HG02981 (cell line): ENCODE results near the gene TMEM88.

Source experiments
- ATAC-seq: cut with Tn5 transposase; IDR thresholded peaks from one replicate; pipeline ENCODE4 v1.9.1; 2021; ENCODE audit warnings: mild to moderate bottlenecking, moderate library complexity; ENCODE audit not compliant: unreplicated experiment

Gene TMEM88

DNA sequence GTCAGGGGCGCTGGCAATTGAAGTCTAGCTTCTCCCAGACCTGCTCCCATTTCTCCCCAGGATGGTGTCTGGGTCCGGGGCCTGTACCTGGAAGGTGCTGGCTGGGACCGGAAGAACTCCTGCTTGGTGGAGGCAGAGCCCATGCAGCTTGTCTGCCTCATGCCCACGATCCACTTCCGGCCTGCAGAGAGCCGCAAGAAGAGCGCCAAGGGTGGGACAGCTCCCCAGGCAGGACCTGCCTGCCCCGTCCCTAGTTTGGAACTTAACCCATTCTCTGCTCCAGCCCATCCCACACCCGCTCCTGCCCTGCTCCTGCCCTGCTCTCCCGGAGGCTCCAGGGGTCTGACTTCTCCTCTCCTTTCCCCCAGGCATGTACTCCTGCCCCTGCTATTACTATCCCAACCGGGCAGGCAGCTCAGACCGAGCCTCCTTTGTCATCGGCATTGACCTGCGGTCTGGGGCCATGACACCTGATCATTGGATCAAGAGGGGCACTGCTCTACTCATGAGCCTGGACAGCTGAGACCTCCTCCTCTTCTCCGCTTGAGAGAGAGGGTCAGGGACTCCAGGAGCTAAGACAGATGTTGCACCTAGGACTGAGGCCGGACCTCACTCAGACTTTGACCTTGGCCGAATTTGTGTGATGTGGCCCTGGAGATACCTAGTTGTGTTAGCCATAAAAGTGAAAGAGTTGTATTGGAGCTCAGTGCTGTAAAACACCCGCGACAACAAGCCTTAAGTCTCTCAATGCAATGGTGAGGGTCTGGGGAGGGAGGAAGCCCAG lies 21.7 kb upstream of the TMEM88 start:
- ATAC-seq = no peak

DNA sequence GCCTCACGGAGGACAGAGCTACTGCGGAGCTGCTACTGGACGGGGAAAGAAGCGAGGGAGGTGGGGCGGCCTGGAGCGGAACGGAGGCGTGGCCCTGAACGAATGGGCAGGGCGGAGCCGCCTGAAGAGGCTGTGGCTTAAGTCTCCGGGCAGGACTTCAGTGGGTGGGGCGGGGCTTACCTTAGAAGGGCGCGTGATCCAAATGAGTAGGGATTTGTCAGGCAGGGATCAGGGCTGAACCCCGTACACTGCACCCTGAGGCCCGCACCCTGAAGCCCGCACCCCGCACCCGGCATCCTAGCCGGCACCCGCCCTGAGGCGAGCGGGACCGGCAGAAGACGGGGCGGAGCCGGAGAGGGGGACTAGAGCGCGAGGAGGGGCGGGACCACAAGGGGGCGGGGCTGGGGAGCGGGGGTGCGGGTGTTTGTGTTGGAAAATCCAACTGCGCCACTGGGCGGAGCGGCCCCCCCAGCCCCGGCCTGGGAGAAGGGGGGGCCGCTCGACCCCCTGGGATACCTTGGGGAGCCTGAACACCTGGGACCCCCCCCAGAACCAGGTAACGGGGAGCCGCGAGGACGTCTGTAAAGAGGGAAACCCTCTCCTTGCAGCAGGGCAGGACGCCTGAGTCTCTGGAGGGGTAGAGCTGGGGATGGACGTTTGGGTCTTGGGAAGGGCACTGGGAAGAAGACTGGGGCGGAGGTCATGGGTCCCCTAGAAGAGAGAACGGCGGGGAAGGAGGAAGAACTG lies 20.9 kb upstream of the TMEM88 start, which contains the start of gene KDM6B:
TSS of gene KDM6B (plus strand) at position 423 of the 747 bp plus-strand sequence. CDS start 11,338 bp downstream, outside the sequence.
- ATAC-seq = peak; percentile 36

DNA sequence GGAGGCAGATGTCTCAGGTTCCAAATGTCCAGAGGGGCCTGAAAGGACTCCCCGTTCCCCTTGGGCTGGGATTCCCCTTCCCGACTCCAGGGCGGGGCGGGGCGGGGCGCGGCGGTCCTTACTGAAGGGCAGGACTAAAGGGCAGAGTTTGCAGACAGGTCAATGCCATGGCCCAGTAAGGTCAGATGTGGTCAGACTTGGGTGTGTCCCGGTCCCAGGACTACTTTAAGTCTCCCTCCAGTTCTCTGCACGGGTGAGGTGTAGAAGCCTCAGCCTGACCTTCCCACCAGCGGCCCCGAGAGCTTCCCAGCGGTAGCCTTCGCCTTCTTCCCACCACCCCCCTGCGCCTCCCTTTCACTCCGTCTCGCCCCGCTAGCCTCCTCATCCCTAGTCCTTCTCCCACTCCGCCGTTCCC lies 20.3 kb upstream of the TMEM88 start:
- ATAC-seq = peak; percentile 5

DNA sequence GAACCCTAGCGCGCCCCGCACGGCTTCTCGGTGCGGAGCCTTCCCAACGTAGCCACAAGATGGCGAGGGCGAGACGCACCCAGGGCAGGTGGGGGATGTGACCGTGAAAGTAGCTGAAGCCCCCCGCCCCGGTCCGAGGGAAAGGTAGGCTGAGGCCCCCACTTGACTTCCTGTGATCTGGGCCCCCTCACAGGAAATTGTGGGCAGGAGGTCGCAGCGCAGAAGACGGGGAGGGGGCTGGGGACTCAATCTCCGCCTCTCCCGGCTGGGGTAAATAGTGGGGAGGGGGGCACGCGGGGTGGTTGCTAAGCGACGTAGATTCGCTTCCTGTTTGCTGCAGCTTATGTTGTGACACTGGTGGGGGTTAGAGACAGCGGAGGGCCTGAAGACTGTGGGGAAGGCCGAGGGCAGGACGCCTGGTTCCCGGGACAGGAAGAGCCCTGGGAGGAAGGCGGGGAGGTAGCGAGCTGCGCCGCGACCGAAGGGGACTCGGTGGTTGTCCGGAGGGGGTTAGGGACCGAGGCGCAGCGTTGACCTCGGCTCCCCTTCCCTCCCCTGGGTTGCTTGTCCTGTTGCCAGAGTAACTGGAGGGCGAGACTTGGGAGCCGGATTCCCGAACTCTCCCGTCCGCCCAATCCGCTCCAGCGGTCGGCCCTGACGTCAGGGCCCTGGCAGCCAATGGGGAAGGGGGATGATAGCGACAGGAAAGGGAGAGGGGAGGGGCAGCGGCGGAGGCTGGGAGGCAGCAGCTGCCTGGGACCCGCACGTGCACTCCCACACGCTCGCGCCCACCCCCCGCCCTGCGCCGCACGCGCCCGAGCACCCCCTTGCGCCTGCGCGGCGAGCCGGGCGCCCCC lies 19.7 kb upstream of the TMEM88 start:
- ATAC-seq = peak; percentile 44

DNA sequence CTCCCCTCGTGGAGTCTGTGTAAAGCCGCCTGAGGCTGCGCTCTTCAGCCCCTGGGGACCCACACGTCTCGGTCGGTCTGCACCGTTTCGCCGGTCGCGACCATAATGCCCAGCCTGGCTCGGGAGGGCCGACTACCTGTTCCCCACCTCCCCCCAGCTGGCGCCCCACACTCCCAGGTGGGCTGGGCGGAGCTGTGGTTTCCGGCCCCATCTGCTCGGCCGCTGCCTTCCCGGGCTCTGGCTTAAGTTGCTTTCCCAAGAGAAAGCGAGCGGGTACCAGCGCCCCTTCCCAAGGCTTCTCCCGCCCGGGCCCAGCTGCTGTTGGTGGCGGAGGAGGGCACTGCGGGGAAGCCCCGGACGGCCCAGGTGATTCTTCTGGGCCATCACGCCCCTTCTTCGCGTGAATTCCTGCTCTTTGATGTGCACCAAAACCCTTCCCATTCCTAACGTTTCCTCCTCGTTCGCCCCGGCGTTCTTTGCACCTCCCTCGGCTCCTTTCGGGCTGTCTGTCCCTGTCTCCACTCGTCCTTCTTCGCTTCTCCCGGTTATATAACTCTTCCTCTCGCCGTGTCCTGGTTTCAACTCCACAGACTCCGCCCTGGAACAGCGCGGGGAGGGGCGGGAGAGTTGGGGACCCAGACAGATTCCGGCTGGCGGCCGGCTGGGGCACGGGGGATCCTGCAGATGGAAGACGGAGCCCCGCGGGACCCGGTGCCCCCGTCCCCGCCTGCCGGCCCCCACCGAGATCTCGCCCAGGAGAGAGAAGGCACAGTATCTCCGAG lies 18.9 kb upstream of the TMEM88 start:
- ATAC-seq = no peak

DNA sequence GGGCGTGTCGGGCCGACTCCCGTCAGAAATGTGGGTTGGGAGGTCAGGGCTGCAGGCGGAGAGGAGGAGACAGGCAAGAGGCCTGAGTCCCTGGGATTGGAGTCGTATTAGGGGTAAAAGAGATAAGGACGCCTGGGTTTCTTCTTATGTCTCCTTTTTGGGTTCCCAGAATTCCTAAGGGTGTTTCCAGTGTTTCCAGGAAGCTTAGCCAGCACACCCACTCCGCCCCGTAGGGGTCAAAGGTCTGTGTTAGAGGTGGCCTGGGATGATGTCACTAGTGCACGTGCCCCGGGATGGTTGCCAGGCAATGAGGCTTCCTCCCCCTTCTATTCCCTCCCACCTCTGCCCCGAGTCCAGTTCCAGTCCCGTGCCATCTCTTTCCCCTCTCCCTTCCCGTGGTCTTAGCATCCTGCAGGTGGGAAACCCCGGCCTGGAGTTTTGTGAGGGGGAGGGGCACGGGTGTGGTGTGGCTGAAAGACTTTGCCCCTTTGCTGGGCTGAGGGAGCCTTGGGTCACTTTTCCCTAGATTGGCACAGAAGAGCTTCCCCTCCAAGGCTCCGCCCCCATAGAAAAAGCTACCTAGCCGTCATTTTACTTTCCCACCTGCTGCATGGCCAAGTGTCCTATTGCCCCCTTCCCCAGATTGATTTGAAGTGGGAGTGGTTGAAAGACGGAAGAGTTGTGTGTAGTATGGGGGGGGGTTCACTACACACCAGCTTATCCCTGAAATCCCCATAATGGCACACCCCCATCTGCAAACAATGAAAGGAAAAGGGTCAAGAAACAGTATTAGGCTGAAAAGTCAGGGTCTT lies 18.1 kb upstream of the TMEM88 start:
- no peak for ATAC-seq

DNA sequence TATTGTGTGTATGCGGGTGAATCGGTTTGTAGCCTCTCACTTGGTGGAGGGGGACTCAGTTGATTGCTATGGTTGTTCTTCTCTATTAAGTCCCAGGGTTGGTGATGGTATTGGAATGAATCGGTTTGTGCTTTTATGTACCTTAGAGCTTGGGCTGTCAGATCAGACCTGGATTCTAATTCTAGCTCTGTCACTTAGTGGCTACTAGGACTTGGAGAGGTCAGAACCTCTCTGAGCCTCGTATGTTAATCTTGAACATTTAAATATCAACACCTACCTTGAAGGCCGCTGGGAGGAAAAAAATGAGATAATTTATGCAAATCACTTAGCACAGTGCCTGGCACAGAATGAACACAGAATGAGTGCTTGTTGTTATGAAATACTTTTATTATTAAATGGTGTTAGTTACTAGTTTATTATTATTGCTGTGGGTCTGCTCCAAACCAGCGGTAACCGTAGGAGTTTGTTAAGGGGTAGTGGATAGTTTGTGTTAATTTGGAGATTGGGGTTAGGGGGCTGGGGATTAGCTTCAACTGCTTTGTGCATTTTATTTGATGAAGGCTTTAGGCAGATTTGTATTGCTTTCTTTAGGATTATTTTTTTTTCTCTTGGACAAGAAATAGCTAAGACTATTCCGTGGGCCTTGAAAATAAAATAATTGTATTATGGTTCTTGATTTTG lies 17.3 kb upstream of the TMEM88 start:
- no peak for ATAC-seq

DNA sequence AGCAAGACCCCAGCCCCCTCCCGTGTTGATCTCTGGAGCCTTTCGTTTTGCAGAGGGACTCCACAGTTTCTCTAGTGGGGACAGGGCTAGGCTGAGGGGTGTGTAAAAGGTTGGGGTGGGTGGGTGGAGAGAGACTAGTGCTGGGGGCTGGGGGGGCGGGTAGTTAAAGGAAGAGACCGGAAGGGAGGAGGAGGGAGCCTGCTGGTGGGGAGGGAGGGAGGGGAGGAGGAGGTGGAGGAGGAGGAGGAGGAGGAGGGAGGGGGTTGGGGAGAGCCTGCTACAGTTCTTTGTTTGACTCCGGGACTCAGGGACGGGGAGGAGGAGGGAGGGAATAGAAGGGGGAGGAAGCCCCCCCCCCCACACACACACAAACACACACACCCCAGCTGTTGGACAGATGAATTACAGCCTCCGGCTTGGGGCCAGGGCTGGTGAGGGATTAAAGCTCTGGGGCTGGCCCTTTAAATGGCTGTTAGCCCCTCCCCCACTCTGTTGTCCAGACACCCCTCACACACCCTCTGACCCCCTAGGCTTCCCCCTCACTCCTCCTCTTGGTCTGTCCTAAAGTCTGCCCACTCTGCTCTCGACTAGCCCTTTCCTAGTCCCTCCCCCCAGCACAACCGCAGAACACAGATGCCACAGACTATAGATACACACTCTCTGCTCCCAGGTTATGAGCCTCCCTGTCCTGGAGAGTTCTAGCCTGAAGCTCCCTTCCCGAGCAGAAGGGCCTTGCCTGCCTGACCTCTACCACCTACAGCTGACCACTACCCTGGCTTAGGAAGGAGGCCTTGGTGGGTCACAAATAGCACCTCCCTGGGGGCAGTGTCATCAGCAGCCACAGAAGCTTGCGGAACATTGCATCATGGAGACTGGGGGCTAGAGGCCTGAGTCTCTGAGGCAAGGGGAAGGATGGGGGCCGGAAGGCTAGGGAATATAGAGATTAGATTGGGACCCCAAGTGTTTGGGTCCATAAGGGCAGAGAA lies 16.5 kb upstream of the TMEM88 start:
- ATAC-seq = no peak

DNA sequence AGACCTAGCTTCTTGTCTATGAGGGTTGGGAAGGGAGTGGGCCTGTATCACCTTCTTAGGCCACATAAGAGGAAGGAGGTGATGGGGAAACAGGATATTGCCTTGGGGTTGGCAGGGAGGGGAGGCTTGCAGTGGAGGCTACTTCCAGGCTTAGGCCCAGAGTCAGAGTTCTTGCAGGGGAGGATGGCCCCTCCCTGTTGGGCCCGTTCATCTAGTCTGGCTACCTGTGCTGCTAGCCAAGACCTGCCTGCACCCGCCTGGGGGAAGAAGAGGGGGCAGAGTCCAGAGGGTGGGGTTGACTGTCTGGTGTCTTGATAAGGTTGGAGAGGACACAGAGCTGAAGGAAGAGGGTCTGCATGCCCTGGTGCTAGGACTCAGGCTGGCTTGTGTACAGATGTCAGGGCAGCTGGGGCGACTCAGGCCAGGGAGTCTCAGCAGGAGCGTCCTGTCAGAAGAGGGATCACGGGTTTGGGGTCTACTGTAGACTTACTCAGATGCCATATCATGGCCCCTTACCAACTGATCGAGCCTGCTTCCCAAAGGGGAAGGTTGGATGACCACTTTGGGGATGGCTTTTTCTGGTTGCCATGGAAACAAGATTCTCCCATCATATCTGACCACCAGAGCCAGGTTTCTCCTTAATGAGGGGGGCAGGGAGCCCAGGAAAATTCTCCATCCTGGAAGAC lies 15.5 kb upstream of the TMEM88 start:
- no peak for ATAC-seq

DNA sequence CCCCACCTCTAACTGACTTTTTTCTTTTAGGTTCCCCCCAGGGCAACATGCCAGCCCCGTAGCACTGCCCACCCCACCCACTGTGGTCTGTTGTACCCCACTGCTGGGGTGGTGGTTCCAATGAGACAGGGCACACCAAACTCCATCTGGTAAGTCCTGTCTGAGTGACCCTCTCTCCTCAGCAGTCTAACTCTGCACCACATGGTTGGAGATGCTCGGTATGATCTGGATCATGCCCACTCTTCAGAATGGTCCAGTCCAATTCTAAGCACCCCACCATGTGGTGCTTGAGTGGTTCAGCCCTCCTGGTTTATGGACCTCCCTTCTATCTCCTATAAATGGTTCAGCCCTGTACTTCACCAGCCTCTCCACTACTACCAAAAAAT lies 15.0 kb upstream of the TMEM88 start:
- no peak for ATAC-seq

DNA sequence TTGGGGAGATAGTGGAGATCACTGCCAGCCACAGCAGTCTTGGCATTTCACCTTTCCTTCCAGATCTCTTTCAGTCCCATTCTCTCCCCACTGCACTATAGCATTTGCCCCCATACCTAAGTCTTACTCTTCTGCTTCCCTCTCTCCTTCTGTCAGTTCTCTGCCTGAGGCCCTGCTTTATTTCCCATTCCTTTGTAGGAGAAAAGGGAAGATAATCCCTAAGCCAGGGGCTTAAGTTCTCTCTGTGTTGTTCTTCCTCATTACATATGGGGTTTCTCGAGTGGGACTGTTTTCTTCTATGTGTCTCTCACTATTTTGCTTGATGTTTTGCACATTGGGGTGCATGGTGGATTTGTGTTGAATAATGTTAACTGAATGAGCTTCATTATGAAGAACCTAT lies 14.4 kb upstream of the TMEM88 start:
- ATAC-seq = no peak

DNA sequence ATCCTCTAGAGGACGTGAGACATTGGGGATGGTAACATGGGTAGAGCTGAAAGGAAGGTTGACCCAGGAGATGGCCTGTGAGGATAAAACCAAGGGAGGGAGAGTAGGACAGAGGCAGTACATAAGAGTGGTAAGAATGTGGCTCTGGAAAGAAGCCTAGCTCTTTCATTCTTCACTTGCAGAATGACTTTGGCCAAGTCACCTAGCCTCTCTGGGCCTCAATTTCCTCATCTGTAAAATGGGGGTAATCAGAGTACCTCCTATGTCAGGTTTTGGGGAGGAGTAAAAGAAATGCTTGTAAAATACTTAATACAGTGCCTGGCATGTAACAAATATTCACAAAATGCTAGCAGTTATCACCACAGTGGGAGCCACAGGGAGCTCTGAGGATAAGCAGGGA lies 14.0 kb upstream of the TMEM88 start:
- no peak for ATAC-seq

DNA sequence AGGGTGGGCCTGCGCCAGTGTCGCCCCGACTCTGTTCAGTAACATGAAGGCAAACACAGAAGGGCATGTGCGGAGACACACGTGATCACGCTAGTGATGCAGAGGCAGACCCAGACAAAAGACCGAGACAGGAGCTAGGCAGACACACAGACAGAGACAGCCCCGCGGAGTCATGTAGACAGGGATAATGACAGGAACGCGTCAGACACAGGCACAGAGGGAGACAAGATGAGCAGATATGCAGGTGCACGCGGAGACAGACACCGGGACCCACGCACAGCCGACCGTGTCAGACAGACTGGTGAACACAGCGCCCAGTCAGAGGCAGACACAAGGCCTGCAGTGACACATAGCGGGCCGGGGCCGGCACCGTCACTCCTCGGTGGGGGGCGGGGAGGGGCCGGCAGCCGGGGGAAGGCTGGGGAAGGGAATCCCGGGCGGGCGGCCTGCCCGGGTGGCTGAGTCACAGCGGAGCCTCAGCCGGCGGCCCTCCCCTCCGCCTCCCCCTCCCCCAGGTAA lies 13.4 kb upstream of the TMEM88 start:
- peak; percentile 4 for ATAC-seq

DNA sequence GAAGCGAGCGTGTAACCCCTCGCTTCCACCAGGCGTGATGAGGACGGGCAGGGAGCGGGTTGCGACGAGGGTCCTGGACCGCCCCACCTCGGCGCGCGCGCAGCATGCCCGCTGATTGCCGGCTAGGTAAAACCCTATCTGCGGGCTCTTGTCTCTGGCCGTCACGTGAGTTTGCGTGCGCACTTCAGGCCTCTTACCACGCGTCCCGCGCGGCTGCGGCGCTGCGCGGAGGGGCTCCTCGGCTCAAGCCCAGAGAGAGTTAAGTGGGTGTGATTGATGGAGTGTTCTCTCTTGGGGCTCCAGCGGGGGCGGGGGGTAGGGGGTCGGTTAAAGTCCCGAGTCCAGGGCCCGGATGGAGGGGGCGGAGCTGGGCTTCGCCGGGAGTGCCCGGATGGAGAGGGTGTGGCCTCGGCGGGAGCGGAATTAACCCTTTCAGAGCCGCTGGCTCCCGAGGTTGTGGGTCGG lies 12.9 kb upstream of the TMEM88 start:
- ATAC-seq = peak; percentile 16

DNA sequence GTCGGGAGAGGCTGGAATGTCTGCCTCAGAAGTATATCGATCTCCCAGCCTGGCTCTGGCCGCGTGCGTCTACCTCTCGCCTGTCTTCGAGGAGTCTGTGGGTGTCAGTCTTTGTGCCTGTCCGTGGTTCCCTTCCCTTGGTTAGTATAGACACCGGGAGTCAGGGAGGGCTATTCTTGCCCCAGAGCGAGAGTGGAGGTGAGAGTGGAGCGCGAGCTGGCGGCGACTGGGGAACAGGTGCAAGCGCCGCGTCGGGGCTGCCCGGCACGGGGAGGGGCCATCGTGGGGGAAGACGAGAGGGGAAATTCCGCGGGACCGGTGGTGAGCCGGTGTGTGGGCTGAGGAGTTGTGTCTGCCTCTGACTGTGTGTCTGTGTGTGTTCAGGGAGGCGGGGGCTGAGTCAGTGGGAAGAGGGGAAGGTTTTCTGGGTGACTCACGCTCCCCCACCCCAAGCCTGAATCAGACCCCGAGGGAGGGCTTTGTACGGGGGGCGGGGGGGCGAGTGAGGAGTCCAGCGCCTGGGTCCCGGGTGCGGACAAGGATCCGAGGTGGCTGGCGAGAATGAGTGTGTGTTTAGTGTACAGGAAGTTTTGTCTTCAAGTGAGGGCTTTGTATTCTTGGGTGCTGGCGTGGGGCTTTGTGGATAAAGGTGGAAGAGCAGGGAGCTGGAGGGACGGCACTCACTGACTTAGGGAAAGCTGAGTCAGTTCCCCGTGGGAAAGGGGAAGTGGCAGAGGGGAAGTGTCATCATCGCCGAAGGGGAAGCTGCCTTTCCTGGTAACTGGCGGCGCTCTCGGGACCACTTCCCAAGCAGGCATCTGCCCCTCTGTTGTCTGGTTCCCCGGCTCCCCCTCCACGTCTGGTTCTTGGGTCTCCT lies 12.2 kb upstream of the TMEM88 start:
- peak; percentile 26 for ATAC-seq

DNA sequence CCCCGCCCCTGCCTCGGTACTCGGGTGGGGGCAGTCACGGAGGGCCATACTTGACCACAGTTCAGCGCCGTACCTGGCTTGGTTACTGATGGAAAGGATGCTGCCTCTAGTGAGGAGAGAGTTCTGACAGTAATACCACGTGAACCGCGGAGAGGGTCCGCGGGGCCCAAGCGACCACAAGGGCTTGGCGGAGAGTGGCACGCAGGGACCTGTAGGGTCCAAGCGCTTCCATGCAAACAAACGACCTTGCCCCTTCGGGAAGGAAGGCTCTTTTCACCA lies 11.7 kb upstream of the TMEM88 start:
- ATAC-seq = no peak
